Measurements from ENCODE around the gene PHF24. TPM values are rescaled to one million over a fixed set of nuclear protein-coding genes. Genes with fewer than 3 reads are reported as not detected.
"Not testable (repeated sequence)": the region's sequence is repeated elsewhere in the genome, so short reads cannot be mapped to it uniquely, and the experiment has no call there.

The PHF24 gene
- total RNA-seq, 1 experiment from 2014 or later, result not detected

DNA sequence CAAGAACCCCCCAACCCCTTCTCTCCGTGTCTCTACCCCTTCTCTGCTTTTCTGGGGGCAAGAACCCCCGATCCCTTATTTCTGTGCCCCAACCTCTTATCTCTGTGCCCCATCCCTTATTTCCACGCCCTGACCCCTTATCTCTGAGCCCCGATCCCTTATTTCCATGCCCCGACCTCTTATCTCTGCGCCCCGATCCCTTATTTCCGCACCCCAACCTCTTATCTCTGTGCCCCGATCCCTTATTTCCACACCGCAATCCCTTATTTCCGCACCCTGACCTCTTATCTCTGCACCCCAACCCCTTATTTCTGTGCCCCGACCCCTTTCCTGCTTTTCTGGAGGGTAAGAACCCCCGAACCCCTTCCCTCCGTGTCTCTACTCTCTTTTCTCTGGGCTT is 46.2 kb downstream of the PHF24 start:
- not testable (repeated sequence) for H3K27me3 ChIP-seq, DNase-seq, H3K36me3 ChIP-seq, H3K4me3 ChIP-seq, H3K9me3 ChIP-seq

- no peaks in the 10 kb centered on the region for H3K27me3 ChIP-seq
- peaks cover 13% of the 10 kb centered on the region for H3K9me3 ChIP-seq
- DNase-seq, result no peak
- peaks cover 43% of the 10 kb centered on the region for H3K36me3 ChIP-seq
- no peak overlapping the region for H3K4me3 ChIP-seq
Observed at GRCh38 chr9:35010351-35010958, 52.4 kb downstream of the PHF24 start.

DNA sequence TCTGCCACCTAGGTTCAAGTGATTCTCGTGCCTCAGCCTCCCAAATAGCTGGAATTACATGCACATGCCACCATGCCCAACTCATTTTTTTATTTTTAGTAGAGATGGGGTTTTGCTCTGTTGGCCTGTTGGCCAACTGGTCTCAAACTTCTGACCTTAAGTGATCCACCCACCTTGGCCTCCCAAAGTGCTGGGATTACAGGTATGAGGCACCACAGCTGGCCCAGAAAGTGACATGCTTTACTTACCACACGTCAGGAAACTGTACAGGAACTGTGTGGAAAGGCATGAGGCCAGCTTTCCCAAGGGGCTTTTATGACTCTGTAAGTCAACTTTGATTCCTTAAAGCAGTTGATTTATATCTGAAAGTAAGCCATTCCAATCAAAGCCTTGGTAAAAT is 56.4 kb downstream of the PHF24 start:
- H3K4me3 ChIP-seq, result no peak overlapping the region
- DNase-seq, result no peak
- peaks cover 56% of the 10 kb centered on the region for H3K36me3 ChIP-seq
- H3K27me3 ChIP-seq, result no peaks in the 10 kb centered on the region
- peaks cover 13% of the 10 kb centered on the region for H3K9me3 ChIP-seq

DNA sequence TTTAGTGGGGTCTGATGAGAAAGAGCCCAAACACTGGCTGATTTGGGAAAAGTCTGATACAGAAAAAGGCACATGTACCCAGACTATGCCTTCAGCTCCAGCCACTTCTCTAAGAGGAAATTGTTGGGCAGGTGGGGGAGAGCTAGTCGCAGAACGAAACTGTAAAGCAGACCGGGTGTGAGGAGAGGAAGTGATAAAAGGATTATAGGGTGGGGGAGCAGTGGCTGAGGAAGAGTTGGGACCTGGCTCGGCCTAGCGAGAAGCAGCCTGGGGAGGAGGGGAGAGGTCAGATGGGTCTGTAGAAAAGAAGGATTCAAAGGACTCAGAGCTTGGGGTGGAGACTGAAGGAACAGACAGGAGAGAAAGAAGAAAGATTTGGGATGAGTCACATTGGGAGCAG is 65.4 kb downstream of the PHF24 start:
- H3K4me3 ChIP-seq, H3K36me3 ChIP-seq, H3K9me3 ChIP-seq, DNase-seq, H3K27me3 ChIP-seq: not testable (repeated sequence)

- H3K4me3 ChIP-seq, result no peak overlapping the region
- no peaks in the 10 kb centered on the region for H3K9me3 ChIP-seq
- H3K27me3 ChIP-seq, result no peaks in the 10 kb centered on the region
- peaks cover 7% of the 10 kb centered on the region for H3K36me3 ChIP-seq
- no peak for DNase-seq
Observed at GRCh38 chr9:35026671-35027070, 68.6 kb downstream of the PHF24 start.

GRCh38 chr9:35027374-35027773 is 69.3 kb downstream of the PHF24 start:
- no peak for DNase-seq
- Histone ChIP-seq H3K27me3 (no peaks in the 10 kb centered on the region), H3K4me3 (no peak overlapping the region)

GRCh38 chr9:35027860-35028259 is 69.8 kb downstream of the PHF24 start:
- DNase-seq, result no peak
- Histone ChIP-seq H3K9me3 (no peaks in the 10 kb centered on the region), H3K36me3 (peaks cover 7% of the 10 kb centered on the region; the same call in 1 of the 2 replicates), H3K4me3 (no peak overlapping the region), H3K27me3 (no peaks in the 10 kb centered on the region)

More at GRCh38 chr9:35027374-35027773, 69.3 kb downstream of the PHF24 start:
- Histone ChIP-seq H3K9me3 (no peaks in the 10 kb centered on the region), H3K36me3 (peaks cover 7% of the 10 kb centered on the region)

GRCh38 chr9:35028341-35028740 is 70.3 kb downstream of the PHF24 start:
- DNase-seq, result no peak
- H3K27me3 ChIP-seq, result no peaks in the 10 kb centered on the region

DNA sequence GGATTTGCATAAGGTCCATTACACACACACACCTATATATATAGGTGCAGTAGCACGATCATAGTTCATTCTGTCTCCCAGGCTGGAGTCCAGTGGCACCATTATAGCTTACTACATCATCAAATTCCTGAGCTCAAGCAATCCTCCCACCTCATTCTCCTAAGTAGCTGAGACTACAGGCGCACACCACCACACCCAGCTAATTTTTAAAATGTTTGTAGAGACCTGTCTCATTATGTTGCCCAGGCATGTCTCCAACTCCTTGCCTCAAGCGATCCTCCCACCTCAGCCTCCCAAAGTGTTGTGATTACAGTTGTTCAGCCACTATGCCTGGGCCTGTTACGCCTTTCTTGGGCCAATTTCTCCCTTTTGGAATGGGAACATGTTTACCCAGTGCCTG is 71.2 kb downstream of the PHF24 start:
- Histone ChIP-seq H3K9me3 (no peaks in the 10 kb centered on the region), H3K27me3 (no peaks in the 10 kb centered on the region), H3K4me3 (no peak overlapping the region), H3K36me3 (peaks cover 10% of the 10 kb centered on the region; the same call in 1 of the 2 replicates)
- no peak for DNase-seq

More at GRCh38 chr9:35028341-35028740, 70.3 kb downstream of the PHF24 start:
- Histone ChIP-seq H3K4me3 (no peak overlapping the region), H3K36me3 (peaks cover 10% of the 10 kb centered on the region; the same call in 1 of the 2 replicates), H3K9me3 (no peaks in the 10 kb centered on the region)

GRCh38 chr9:35029852-35030251 is 71.8 kb downstream of the PHF24 start:
- DNase-seq, result no peak
- H3K9me3 ChIP-seq, result no peaks in the 10 kb centered on the region
- H3K27me3 ChIP-seq, result no peaks in the 10 kb centered on the region
- H3K4me3 ChIP-seq, result no peak overlapping the region
- peaks cover 10% of the 10 kb centered on the region; the same call in 1 of the 2 replicates for H3K36me3 ChIP-seq

Other genes with a start within 250 kb of the PHF24 start
- not detected in 2 replicates for gene CCL21, start 248.1 kb upstream of the PHF24 start, total RNA-seq (2014; rRNA removed; shearing (Covaris generic); ENCODE audit: low replicate concordance)
- 3.7 and 4.1 TPM in 2 replicates for gene DNAJB5, start 31.5 kb downstream of the PHF24 start, total RNA-seq (2014; rRNA removed; shearing (Covaris generic); ENCODE audit: low replicate concordance)
- gene VCP, start 114.3 kb downstream of the PHF24 start, total RNA-seq (2014; rRNA removed; shearing (Covaris generic); ENCODE audit: low replicate concordance), result 120 and 139 TPM in 2 replicates
- 15.2 and 16.5 TPM in 2 replicates for gene FANCG, start 121.7 kb downstream of the PHF24 start, total RNA-seq (2014; rRNA removed; shearing (Covaris generic); ENCODE audit: low replicate concordance)
- 7.9 and 9.0 TPM in 2 replicates for gene PIGO, start 138.3 kb downstream of the PHF24 start, total RNA-seq (2014; rRNA removed; shearing (Covaris generic); ENCODE audit: low replicate concordance)
- 152 and 209 TPM in 2 replicates for gene STOML2, start 144.8 kb downstream of the PHF24 start, total RNA-seq (2014; rRNA removed; shearing (Covaris generic); ENCODE audit: low replicate concordance)
- 0.72 and 2.0 TPM in 2 replicates for gene ATOSB, start 157.6 kb downstream of the PHF24 start, total RNA-seq (2014; rRNA removed; shearing (Covaris generic); ENCODE audit: low replicate concordance)
- gene UNC13B, start 203.7 kb downstream of the PHF24 start, total RNA-seq (2014; rRNA removed; shearing (Covaris generic); ENCODE audit: low replicate concordance), result 1.2 and 2.4 TPM in 2 replicates

Measured in MG63 (cell line).